Right lobe of liver (tissue), 6 donors: Measurements from ENCODE around the gene LHFPL6. TPM values are rescaled to one million over a fixed set of nuclear protein-coding genes. Genes with fewer than 3 reads are reported as not detected.

Experiments
- ATAC-seq, 4 donors: fragments of 200-7000 bp; cut with Tn5 transposase; one replicate each; pipeline ENCODE4 v1.9.1; 2020; ENCODE audit warnings: mild to moderate bottlenecking in 4 of 4, moderate library complexity in 4 of 4
- DNase-seq, 3 donors: peaks; one replicate each; pipeline ENCODE4 v3.0.0-alpha.2; 2020
- H3K27ac ChIP-seq, 3 donors: fragments of 200-600 bp; one replicate each; pipeline ENCODE4 v1.8.0; 2022
- H3K27me3 ChIP-seq, 2 donors: fragments of 200-600 bp; one replicate each; pipeline ENCODE4 v1.8.0; 2022
- H3K36me3 ChIP-seq, 4 donors: fragments of 200-600 bp; sonication (generic) in 1 of 4; one replicate each; pipeline versions ENCODE4 v1.5.1 to v1.8.0; 2017 to 2022; ENCODE audit warnings: control low read depth in 1 of 4
- H3K4me1 ChIP-seq, 4 donors: fragments of 200-600 bp; sonication (generic) in 1 of 4; one replicate each; pipeline versions ENCODE4 v1.5.1 to v1.8.0; 2017 to 2022; ENCODE audit warnings: control low read depth in 1 of 4
- H3K4me3 ChIP-seq, 3 donors: fragments of 200-600 bp; one replicate each; pipeline ENCODE4 v1.8.0; 2022
- H3K9me3 ChIP-seq, 4 donors: fragments of 200-600 bp; sonication (generic) in 1 of 4; one replicate each; pipeline versions ENCODE4 v1.5.1 to v1.8.0; 2017 to 2022; ENCODE audit warnings: control low read depth in 1 of 4
- POLR2A ChIP-seq: fragments of 450-650 bp; IDR thresholded peaks from one replicate; pipeline ENCODE4 v1.6.1; 2017; ENCODE audit warnings: antibody characterized with exemption, mild to moderate bottlenecking
- WGBS: methylation state at CpG from one replicate; pipeline ENCODE4 v1.1.6; 2018; ENCODE audit warnings: low coverage, low lambda C conversion rate; ENCODE audit not compliant: insufficient coverage; ENCODE audit errors: missing lambda C conversion rate; 5-methylcytosine and 5-hydroxymethylcytosine counted together
- intact Hi-C, 2 donors: fragments of 100-400 bp; cut with DNase I; formaldehyde crosslinking; loops; one replicate each; pipeline versions ENCODE4 v1.11.2 to v1.14.1; 2022
- total RNA-seq, 6 experiments: library from RNA; depleted of rRNA in 2 of 6; stranded (reverse); fragments of >200 nt in 2 of 6; fragmentation: NEBNext Ultra II Directional in 3 of 6; extraction: Animal tissue kit (Norgen Biotek cat#: 25700) in 3 of 6; gene quantifications; one replicate each; pipeline versions ENCODE4 v1.1.0 to v1.2.4, GENCODE V29; 2016 to 2023
- TF ChIP-seq, protein P1 (sequence below), 4 donors: fragments of 200-600 bp in 3 of 4; fragments of 450-650 bp in 1 of 4; IDR thresholded peaks; one replicate each; pipeline versions ENCODE4 v1.5.1 to v1.8.0; 2016 to 2022; ENCODE audit warnings: antibody characterized with exemption in 4 of 4, mild to moderate bottlenecking in 2 of 4
- donor health status: DM: no; HTN: yes; CAD: no.
- donor health status: DM: no; HTN: no; CAD: no.
- donor health status: DM: no; HTN: no; CAD: no.
- donor health status: DM: no; HTN: yes; CAD: no.
- donor health status: DM: no; HTN: yes; CAD: no.

Gene LHFPL6
- total RNA-seq, 6 experiments from 2014 or later, result 3.0 to 8.4 (median 4.6) TPM

DNA sequence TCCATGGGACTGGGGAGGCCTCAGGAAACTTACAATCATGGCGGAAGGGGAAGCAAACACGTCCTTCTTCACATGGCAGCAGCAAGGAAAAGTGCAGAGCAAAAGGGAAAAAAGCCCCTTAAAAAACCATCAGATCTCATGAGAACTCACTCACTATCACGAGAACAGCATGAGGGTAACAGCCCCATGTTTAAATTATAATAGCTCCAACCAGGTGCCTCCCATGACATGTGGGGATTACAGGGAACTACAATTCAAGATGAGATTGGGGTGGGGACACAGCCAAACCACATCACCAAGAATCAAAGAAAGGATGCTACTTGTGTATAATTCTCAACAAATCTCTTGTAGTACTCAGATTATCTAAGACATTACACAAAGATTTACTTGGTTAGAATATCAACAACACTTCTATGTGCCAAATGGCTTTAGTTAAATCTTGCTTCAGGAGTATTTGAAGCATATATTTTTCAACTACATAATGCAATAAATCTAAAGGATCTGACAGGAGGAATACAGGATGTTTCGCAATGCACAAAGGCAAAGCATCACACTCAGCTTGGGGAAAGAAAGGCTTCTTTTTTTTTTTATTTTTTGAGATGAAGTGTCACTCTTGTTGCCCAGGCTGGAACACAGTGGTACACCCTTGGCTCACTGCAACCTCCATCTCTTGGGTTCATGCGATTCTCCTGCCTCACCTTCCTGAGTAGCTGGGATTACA is 180.0 kb downstream of the LHFPL6 start:
- TF ChIP-seq, protein P1, sequence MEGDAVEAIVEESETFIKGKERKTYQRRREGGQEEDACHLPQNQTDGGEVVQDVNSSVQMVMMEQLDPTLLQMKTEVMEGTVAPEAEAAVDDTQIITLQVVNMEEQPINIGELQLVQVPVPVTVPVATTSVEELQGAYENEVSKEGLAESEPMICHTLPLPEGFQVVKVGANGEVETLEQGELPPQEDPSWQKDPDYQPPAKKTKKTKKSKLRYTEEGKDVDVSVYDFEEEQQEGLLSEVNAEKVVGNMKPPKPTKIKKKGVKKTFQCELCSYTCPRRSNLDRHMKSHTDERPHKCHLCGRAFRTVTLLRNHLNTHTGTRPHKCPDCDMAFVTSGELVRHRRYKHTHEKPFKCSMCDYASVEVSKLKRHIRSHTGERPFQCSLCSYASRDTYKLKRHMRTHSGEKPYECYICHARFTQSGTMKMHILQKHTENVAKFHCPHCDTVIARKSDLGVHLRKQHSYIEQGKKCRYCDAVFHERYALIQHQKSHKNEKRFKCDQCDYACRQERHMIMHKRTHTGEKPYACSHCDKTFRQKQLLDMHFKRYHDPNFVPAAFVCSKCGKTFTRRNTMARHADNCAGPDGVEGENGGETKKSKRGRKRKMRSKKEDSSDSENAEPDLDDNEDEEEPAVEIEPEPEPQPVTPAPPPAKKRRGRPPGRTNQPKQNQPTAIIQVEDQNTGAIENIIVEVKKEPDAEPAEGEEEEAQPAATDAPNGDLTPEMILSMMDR (IDR thresholded peaks at IDR 0.05), result no peak
- TF ChIP-seq POLR2A, result no peak
- H3K36me3 ChIP-seq, result no peaks in the 10 kb centered on the region
- H3K27me3 ChIP-seq, result no peaks in the 10 kb centered on the region
- H3K27ac ChIP-seq, result no peak overlapping the region
- DNase-seq (no peak), ATAC-seq (no peak)
- no peak overlapping the region for H3K4me3 ChIP-seq
- whole genome bisulfite sequencing, result 53% methylated on average over 4 of the region's 5 CpGs
- H3K9me3 ChIP-seq, result no peaks in the 10 kb centered on the region
- intact Hi-C loops, result no loop called here
- no peaks in the 10 kb centered on the region for H3K4me1 ChIP-seq

DNA sequence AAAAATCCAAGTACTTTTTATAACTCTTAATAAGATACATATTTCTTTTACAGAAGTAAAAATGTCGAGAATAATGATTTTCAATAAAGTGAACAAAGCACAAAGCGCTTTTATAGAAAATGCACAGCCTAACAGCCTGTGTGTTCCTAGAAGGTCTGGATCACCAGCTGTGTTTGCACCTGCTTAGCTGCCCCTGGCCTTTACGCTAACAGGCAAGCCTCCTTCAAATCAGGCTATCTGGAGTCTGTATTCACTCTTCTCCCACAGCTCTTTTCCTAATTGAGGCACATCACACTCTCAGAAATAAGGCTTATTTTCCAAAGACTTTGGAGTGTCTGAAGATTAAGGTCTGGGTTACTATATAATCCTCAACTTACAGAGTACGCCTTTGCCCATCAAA is 183.1 kb downstream of the LHFPL6 start:
- 65% methylated on average over 4 of the region's 4 CpGs for WGBS
- intact Hi-C loops, result no loop called here
- DNase-seq (no peak), ATAC-seq (no peak)
- TF ChIP-seq POLR2A, result no peak
- TF ChIP-seq, protein P1 (IDR thresholded peaks at IDR 0.05), result no peak
- Histone ChIP-seq H3K27ac (no peak overlapping the region), H3K36me3 (no peaks in the 10 kb centered on the region), H3K9me3 (no peaks in the 10 kb centered on the region), H3K4me1 (no peaks in the 10 kb centered on the region), H3K27me3 (no peaks in the 10 kb centered on the region), H3K4me3 (no peak overlapping the region)

GRCh38 chr13:39419068-39419467 is 183.9 kb downstream of the LHFPL6 start:
- intact Hi-C loops, result no loop called here
- DNase-seq, result no peak
- Histone ChIP-seq H3K9me3 (no peaks in the 10 kb centered on the region), H3K4me1 (no peaks in the 10 kb centered on the region), H3K27me3 (no peaks in the 10 kb centered on the region), H3K27ac (no peak overlapping the region), H3K4me3 (no peak overlapping the region), H3K36me3 (no peaks in the 10 kb centered on the region)
- no peak for ATAC-seq
- TF ChIP-seq, protein P1 (IDR thresholded peaks at IDR 0.05), result no peak
- no peak for TF ChIP-seq POLR2A

DNA sequence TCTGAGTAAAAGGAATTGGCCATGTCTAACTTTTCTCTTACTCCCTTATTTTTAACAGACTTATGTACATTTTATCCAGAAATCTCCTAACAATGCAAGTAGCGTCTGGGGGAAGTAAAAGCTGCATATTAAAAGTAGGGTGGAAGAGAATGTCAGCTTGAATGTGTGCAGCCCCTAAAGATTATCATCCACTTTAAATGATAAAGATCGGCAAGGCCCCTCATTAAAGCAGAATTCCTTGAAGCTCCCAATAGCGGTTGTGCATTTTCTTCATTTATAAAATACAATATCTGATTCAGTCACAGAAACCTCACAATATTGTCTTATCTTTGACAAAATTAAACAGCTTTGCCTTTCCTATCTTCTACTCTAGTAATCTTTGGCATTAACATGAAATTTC is 184.6 kb downstream of the LHFPL6 start:
- no peak overlapping the region for H3K27ac ChIP-seq
- DNase-seq, result no peak
- H3K4me3 ChIP-seq, result no peak overlapping the region
- H3K27me3 ChIP-seq, result no peaks in the 10 kb centered on the region
- no peaks in the 10 kb centered on the region for H3K9me3 ChIP-seq
- H3K36me3 ChIP-seq, result no peaks in the 10 kb centered on the region
- ATAC-seq, result no peak
- intact Hi-C loops, result no loop called here
- no peak for TF ChIP-seq POLR2A
- TF ChIP-seq, protein P1 (IDR thresholded peaks at IDR 0.05), result no peak
- H3K4me1 ChIP-seq, result no peaks in the 10 kb centered on the region
- 39% methylated on average over 3 of the region's 3 CpGs for WGBS

- no peaks in the 10 kb centered on the region for H3K4me1 ChIP-seq
- no peak for DNase-seq
- H3K27ac ChIP-seq, result no peak overlapping the region
- H3K36me3 ChIP-seq, result no peaks in the 10 kb centered on the region
- ATAC-seq, result no peak
- intact Hi-C loops, result no loop called here
- TF ChIP-seq, protein P1 (IDR thresholded peaks at IDR 0.05), result no peak
- no peak for TF ChIP-seq POLR2A
- no peaks in the 10 kb centered on the region for H3K9me3 ChIP-seq
- no peaks in the 10 kb centered on the region for H3K27me3 ChIP-seq
- H3K4me3 ChIP-seq, result no peak overlapping the region
- 34% methylated on average over 5 of the region's 5 CpGs for WGBS
Measured at GRCh38 chr13:39417643-39418042, 185.3 kb downstream of the LHFPL6 start.
